SK-N-SH treated with all-trans-retinoic acid at 6 μM for 48 hours (cell line): ENCODE measurements around the gene TMEM131.

Source experiments
- GLIS3 ChIP-seq: fragments of 250-450 bp; sonication (Bioruptor Pico); IDR thresholded peaks from 2 replicates; pipeline ENCODE4 v1.5.0; 2020; ENCODE audit warnings: mild to moderate bottlenecking, moderate library complexity
- RARB ChIP-seq: fragments of 250-450 bp; sonication (Bioruptor Pico); IDR thresholded peaks from 2 replicates; pipeline ENCODE4 v1.8.0; 2021; ENCODE audit warnings: mild to moderate bottlenecking, moderate library complexity
- ZNF8 ChIP-seq: fragments of 450-650 bp; formaldehyde crosslinking; IDR thresholded peaks from 2 replicates; pipeline ENCODE4 v1.5.0; 2020; ENCODE audit warnings: mild to moderate bottlenecking, moderate library complexity
- TF ChIP-seq, protein P1 (sequence below): fragments of 250-450 bp; sonication (Bioruptor Pico); IDR thresholded peaks from 2 replicates; pipeline ENCODE4 v1.8.0; 2021; ENCODE audit warnings: low read depth, mild to moderate bottlenecking, moderate library complexity, borderline replicate concordance
- TF ChIP-seq, protein P2 (sequence below): fragments of 250-450 bp; sonication (Bioruptor Pico); IDR thresholded peaks from 2 replicates; pipeline ENCODE4 v1.5.1; 2020; ENCODE audit warnings: low read depth, mild to moderate bottlenecking, moderate library complexity
- TF ChIP-seq, protein P3 (sequence below): fragments of 250-450 bp; sonication (Bioruptor Pico); IDR thresholded peaks from 2 replicates; pipeline ENCODE4 v1.8.0; 2020; ENCODE audit warnings: mild to moderate bottlenecking, moderate library complexity, borderline replicate concordance

DNA sequence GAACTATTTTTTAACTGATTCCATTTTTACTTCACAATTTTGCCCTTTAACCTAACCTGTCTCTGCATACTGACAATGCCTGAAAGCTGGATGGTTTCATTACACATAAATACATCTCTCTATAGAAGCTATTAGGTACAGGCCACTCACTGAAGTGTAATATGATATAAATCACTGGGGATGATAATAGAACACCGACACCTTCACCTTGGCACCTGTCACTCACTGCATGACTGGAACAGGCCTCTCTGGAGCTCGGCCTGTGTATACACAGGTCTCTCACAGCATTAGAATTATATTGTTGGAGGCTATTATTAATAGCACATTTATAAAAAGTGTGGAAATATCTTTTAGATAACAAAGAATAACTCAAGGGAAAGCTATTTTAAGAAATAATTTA lies 138.2 kb downstream of the TMEM131 start:
- TF ChIP-seq, protein P1, sequence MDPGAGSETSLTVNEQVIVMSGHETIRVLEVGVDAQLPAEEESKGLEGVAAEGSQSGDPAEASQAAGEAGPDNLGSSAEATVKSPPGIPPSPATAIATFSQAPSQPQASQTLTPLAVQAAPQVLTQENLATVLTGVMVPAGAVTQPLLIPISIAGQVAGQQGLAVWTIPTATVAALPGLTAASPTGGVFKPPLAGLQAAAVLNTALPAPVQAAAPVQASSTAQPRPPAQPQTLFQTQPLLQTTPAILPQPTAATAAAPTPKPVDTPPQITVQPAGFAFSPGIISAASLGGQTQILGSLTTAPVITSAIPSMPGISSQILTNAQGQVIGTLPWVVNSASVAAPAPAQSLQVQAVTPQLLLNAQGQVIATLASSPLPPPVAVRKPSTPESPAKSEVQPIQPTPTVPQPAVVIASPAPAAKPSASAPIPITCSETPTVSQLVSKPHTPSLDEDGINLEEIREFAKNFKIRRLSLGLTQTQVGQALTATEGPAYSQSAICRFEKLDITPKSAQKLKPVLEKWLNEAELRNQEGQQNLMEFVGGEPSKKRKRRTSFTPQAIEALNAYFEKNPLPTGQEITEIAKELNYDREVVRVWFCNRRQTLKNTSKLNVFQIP (CRISPR knock-in tag): no peak
- TF ChIP-seq RARB (no peak), ZNF8 (no peak), GLIS3 (CRISPR knock-in tag) (no peak)
- TF ChIP-seq, protein P2, sequence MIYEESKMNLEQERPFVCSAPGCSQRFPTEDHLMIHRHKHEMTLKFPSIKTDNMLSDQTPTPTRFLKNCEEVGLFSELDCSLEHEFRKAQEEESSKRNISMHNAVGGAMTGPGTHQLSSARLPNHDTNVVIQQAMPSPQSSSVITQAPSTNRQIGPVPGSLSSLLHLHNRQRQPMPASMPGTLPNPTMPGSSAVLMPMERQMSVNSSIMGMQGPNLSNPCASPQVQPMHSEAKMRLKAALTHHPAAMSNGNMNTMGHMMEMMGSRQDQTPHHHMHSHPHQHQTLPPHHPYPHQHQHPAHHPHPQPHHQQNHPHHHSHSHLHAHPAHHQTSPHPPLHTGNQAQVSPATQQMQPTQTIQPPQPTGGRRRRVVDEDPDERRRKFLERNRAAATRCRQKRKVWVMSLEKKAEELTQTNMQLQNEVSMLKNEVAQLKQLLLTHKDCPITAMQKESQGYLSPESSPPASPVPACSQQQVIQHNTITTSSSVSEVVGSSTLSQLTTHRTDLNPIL (CRISPR knock-in tag): no peak
- TF ChIP-seq, protein P3, sequence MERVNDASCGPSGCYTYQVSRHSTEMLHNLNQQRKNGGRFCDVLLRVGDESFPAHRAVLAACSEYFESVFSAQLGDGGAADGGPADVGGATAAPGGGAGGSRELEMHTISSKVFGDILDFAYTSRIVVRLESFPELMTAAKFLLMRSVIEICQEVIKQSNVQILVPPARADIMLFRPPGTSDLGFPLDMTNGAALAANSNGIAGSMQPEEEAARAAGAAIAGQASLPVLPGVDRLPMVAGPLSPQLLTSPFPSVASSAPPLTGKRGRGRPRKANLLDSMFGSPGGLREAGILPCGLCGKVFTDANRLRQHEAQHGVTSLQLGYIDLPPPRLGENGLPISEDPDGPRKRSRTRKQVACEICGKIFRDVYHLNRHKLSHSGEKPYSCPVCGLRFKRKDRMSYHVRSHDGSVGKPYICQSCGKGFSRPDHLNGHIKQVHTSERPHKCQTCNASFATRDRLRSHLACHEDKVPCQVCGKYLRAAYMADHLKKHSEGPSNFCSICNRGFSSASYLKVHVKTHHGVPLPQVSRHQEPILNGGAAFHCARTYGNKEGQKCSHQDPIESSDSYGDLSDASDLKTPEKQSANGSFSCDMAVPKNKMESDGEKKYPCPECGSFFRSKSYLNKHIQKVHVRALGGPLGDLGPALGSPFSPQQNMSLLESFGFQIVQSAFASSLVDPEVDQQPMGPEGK (CRISPR knock-in tag): no peak
